Activated CD8-positive, alpha-beta T cell treated with anti-CD3 and anti-CD28 coated beads for 36 hours (primary cell): ENCODE data around the gene SLC31A2. TPM values are rescaled to one million over a fixed set of nuclear protein-coding genes. Genes with fewer than 3 reads are reported as not detected.
A peak's percentile ranks its signal among the peaks of the same experiment; 100 is the strongest.
"Not testable (repeated sequence)": the region's sequence is repeated elsewhere in the genome, so short reads cannot be mapped to it uniquely, and the experiment has no call there.

Experiments used
- ATAC-seq: fragments of 200-7000 bp; cut with Tn5 transposase; one replicate; pipeline ENCODE4 v1.10.0; 2021; ENCODE audit warnings: mild to moderate bottlenecking, moderate library complexity
- CTCF ChIA-PET: fragments of 350-600 bp; sonication (Branson Sonifier 250); formaldehyde crosslinking; loops from one replicate; lab custom pipeline; 2021; ENCODE audit warnings: antibody characterized with exemption; lab: Charles Lee
- POLR2A ChIA-PET: fragments of 350-600 bp; sonication (Branson Sonifier 250); formaldehyde crosslinking; loops from one replicate; lab custom pipeline; 2021; ENCODE audit warnings: antibody characterized with exemption; lab: Charles Lee
- DNase-seq: peaks from one replicate; pipeline ENCODE4 v3.0.0-alpha.2; 2020
- H3K27ac Mint-ChIP-seq: one replicate; pipeline ENCODE4 v1.8.0; 2021; ENCODE audit warnings: mild to moderate bottlenecking, mixed read lengths
- H3K27me3 Mint-ChIP-seq: one replicate; pipeline ENCODE4 v1.8.0; 2021; ENCODE audit warnings: mixed read lengths
- H3K36me3 Mint-ChIP-seq: one replicate; pipeline ENCODE4 v1.8.0; 2021; ENCODE audit warnings: low read depth, mixed read lengths
- H3K4me1 Mint-ChIP-seq: one replicate; pipeline ENCODE4 v1.8.0; 2021; ENCODE audit warnings: low read depth, mixed read lengths
- H3K4me3 Mint-ChIP-seq: one replicate; pipeline ENCODE4 v1.8.0; 2021; ENCODE audit warnings: mild to moderate bottlenecking, moderate library complexity, mixed read lengths
- H3K9me3 Mint-ChIP-seq: one replicate; pipeline ENCODE4 v1.8.0; 2021; ENCODE audit warnings: mixed read lengths
- intact Hi-C: fragments of 100-400 bp; cut with micrococcal nuclease; formaldehyde crosslinking; loops from one replicate; pipeline ENCODE4 v1.10.0; 2022
- total RNA-seq, 2 experiments: library from RNA; stranded (reverse); gene quantifications; one replicate each; pipeline ENCODE4 v1.2.3, GENCODE V29; 2021
- TF ChIP-seq, protein P1 (sequence below): fragments of 200-600 bp; IDR thresholded peaks from one replicate; pipeline ENCODE4 v1.8.0; 2022; ENCODE audit warnings: antibody characterized with exemption, mild to moderate bottlenecking

The SLC31A2 gene
- total RNA-seq, 2 experiments from 2014 or later: 1.6 to 3.4 TPM

DNA sequence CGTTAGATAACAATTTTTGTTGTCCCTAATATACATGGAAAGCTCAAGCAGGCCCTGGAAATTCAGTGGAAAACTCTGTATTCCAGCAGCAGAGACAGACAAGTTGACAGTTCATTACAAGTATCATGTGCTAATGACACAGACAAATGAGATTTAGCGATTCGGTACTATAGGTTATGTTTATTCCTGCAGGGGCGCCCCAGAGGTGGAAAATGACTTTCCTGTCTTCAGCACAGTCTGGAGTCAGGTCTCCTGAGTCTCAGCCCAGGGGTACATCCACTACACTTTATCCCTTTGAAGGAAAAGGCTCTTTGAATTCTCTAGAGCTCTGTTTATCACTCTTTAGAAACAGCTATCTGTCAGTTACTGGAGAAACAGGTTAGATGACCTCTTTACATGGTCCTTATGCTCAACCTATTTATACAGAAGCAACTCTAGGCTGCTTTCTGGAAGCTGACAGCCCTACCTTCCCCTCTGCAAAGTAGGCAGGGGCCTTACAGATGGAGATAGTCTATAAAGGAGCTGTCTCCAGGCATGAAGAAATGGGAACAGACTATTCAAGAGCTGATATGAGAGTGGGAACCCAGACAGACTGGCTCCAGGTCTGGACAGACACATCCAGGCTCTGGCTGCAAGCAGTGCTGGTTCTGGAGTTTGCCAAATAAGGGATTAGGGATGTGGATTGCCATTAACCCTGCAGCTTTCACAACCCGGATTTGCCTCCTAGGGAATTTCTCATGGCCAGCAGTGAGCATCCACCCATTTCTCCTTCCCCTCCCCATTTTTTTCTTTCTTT lies 7.2 kb upstream of the SLC31A2 start:
- intact Hi-C loops: no loop called here
- H3K9me3 Mint-ChIP-seq: peaks cover 11% of the 10 kb centered on the region
- no peak for DNase-seq
- no peak overlapping the region for H3K4me3 Mint-ChIP-seq
- H3K36me3 Mint-ChIP-seq: peaks cover 3% of the 10 kb centered on the region
- ChIA-PET CTCF (interaction anchor here (0.7 to 2.1 kb wide), 3 partner anchors 31 to 298 kb away, joined by 3 to 8 read pairs (median 3); no protein-coding TSS in a partner anchor), POLR2A (no interaction called here)
- H3K27me3 Mint-ChIP-seq: peaks cover 19% of the 10 kb centered on the region
- no peaks in the 10 kb centered on the region for H3K4me1 Mint-ChIP-seq
- TF ChIP-seq, protein P1, sequence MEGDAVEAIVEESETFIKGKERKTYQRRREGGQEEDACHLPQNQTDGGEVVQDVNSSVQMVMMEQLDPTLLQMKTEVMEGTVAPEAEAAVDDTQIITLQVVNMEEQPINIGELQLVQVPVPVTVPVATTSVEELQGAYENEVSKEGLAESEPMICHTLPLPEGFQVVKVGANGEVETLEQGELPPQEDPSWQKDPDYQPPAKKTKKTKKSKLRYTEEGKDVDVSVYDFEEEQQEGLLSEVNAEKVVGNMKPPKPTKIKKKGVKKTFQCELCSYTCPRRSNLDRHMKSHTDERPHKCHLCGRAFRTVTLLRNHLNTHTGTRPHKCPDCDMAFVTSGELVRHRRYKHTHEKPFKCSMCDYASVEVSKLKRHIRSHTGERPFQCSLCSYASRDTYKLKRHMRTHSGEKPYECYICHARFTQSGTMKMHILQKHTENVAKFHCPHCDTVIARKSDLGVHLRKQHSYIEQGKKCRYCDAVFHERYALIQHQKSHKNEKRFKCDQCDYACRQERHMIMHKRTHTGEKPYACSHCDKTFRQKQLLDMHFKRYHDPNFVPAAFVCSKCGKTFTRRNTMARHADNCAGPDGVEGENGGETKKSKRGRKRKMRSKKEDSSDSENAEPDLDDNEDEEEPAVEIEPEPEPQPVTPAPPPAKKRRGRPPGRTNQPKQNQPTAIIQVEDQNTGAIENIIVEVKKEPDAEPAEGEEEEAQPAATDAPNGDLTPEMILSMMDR: no peak
- ATAC-seq: no peak
- no peak overlapping the region for H3K27ac Mint-ChIP-seq

DNA sequence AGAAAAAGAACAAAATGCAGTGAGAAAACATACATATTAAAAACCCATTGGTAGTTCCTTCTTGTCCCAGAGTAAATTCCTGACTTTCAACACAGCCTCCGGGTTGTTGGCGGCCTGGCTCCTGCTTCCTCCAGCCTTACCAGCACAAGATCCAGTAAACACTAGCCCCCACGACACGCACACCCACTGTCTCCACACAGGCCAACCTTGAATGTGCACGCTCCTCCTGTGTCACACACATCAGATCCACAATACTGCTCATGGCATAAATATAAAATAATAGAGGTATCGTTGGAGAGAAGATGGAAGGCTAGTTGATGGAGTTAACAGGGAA lies 2.5 kb upstream of the SLC31A2 start:
- TF ChIP-seq, protein P1: no peak
- Mint-ChIP-seq H3K9me3 (no peaks in the 10 kb centered on the region), H3K4me1 (peaks cover 13% of the 10 kb centered on the region), H3K27ac (no peak overlapping the region), H3K27me3 (peaks cover 9% of the 10 kb centered on the region), H3K36me3 (no peaks in the 10 kb centered on the region), H3K4me3 (no peak overlapping the region)
- CTCF ChIA-PET: interaction anchor here (1.2 kb wide), 1 partner anchor 36 kb away, joined by 4 read pairs; no protein-coding TSS in a partner anchor
- DNase-seq: no peak
- POLR2A ChIA-PET: no interaction called here
- intact Hi-C loops: no loop called here
- no peak for ATAC-seq

DNA sequence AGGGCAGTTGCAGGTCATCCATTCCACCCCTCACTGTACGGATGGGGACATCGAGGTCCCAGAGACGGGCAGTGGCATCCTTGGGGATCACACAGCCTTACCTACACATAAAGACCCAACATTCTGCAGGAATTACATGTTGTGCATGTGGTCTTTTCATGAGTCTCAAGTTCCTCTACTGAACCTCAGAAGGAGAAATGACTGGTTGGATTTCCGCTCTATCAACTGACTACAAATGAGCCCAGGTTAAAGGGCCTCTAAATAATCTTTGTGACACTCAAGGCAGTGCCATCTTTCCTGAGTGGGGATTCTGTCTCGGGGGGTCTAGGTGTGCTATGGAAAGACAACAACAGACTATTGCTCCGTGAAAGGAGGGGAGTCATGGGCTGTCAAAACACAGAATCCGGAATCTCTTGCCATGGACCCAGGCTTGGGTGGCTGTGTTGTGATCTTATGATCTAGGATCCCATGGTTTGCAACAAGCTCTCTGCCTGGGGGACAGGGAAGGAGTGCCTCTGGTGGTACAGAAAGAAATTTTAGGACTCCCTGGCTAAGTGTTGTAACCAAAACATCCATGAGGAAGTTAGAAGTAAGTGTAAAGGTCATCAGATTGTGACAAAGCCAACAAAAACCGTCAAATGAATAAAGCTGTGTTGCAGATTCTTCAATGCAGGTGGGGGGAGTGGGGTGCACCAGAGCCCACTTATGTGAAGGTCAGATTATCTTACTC lies 1.9 kb upstream of the SLC31A2 start:
- no peak overlapping the region for H3K27ac Mint-ChIP-seq
- ChIA-PET CTCF (interaction anchor here (1.1 to 3.5 kb wide), 2 partner anchors 37 to 246 kb away, joined by 4 to 28 read pairs; no protein-coding TSS in a partner anchor), POLR2A (no interaction called here)
- TF ChIP-seq, protein P1: no peak
- H3K4me3 Mint-ChIP-seq: no peak overlapping the region
- no peaks in the 10 kb centered on the region for H3K36me3 Mint-ChIP-seq
- H3K27me3 Mint-ChIP-seq: peaks cover 5% of the 10 kb centered on the region
- intact Hi-C loops: no loop called here
- H3K9me3 Mint-ChIP-seq: no peaks in the 10 kb centered on the region
- DNase-seq: no peak
- peaks cover 13% of the 10 kb centered on the region for H3K4me1 Mint-ChIP-seq
- no peak for ATAC-seq

DNA sequence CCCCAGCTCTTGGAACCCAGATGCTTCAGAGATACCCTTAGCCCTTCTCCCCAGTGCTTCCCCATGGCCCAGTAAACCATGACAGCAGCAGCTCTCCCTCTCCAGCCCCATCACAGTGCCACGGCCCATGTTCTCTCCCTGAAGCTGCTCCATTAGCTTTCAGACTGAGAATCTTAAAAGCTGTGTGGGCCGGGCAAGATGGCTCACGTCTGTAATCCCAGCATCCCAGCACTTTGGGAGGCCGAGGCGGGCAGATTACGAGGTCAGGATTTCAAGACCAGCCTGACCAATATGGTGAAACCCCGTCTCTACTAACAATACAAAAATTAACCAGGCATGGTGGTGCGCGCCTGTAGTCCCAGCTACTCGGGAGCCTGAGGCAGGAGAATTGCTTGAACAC lies 1.2 kb upstream of the SLC31A2 start:
- ATAC-seq, intact Hi-C loops: not testable (repeated sequence)
- CTCF ChIA-PET: interaction anchor here (1.0 to 3.5 kb wide), 3 partner anchors 18 to 247 kb away, joined by 3 to 28 read pairs (median 4); no protein-coding TSS in a partner anchor

DNA sequence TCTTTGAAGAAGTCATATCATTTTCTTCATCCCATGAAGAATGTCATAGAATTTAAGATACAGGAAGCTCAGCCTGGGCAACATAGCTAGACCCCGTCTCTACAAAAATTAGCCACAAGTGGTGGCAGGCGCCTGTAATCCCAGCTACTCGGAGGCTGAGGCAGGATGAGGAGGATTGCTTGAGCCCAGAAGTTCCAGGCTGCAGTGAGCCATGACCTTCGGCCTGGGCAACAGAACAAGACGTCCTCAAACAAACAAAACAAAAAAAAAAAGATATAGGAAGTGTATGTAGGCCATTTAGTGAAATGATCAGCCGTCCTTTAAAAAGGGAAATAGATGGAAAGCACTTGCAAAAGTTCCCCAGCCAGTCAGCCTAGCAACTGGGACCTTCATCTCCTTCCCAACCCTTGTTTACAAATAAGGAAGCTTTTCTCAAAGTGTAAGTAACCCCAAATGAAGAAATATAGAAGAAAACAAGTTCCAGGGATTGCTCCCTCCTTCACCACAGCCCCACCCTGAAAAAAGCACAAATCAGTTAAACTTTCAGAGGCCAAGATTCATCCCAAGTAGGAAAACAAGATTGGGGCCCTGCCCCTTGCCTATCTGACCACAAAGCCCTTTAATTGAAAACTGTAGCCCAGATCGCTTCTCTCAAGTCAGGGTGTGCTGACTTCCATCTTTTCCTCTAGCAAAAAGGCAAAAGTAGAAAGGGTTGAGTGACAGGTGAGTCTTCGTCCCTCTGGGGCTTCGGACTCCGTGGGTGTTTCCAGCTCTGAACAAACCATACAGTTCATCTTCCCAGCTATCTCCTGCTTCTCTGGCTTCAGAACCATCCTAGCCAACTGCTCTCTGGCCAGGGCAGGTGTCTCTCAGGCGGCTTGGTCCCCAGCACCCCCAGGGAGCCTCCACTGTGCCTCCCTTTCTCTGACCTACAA lies 1.2 kb downstream of the SLC31A2 start:
- H3K4me1 Mint-ChIP-seq: peaks cover 37% of the 10 kb centered on the region
- peak overlapping the region; percentile 20 for H3K27ac Mint-ChIP-seq
- no peaks in the 10 kb centered on the region for H3K27me3 Mint-ChIP-seq
- DNase-seq (no peak), ATAC-seq (no peak)
- no peaks in the 10 kb centered on the region for H3K36me3 Mint-ChIP-seq
- ChIA-PET POLR2A (interaction anchor here (1.5 to 1.6 kb wide), 2 partner anchors 11 to 70 kb away, joined by 5 to 7 read pairs; partner anchors contain the start of genes FKBP15 and SLC31A1), CTCF (interaction anchor here (0.6 to 3.5 kb wide), 7 partner anchors 8 to 503 kb away, joined by 3 to 28 read pairs (median 4); partner anchors contain the start of gene SLC31A1)
- TF ChIP-seq, protein P1: no peak
- H3K4me3 Mint-ChIP-seq: peak overlapping the region; percentile 78
- H3K9me3 Mint-ChIP-seq: no peaks in the 10 kb centered on the region
- intact Hi-C loops: no loop called here

More for the DNA sequence above, 1.2 kb upstream of the SLC31A2 start:
- H3K4me1 Mint-ChIP-seq: peaks cover 13% of the 10 kb centered on the region
- POLR2A ChIA-PET: interaction anchor here (0.9 kb wide), 1 partner anchor 10 kb away, joined by 3 read pairs; no protein-coding TSS in a partner anchor
- DNase-seq, H3K27ac Mint-ChIP-seq, H3K9me3 Mint-ChIP-seq, H3K27me3 Mint-ChIP-seq, H3K4me3 Mint-ChIP-seq, H3K36me3 Mint-ChIP-seq: not testable (repeated sequence)
